Measurements from ENCODE around the gene CYP27C1.
"Not testable (repeated sequence)": the region's sequence is repeated elsewhere in the genome, so short reads cannot be mapped to it uniquely, and the experiment has no call there.

Gene CYP27C1

GRCh38 chr2:127169066-127169660 lies 50.9 kb downstream of the CYP27C1 start:
- DNase-seq = no peak

DNA sequence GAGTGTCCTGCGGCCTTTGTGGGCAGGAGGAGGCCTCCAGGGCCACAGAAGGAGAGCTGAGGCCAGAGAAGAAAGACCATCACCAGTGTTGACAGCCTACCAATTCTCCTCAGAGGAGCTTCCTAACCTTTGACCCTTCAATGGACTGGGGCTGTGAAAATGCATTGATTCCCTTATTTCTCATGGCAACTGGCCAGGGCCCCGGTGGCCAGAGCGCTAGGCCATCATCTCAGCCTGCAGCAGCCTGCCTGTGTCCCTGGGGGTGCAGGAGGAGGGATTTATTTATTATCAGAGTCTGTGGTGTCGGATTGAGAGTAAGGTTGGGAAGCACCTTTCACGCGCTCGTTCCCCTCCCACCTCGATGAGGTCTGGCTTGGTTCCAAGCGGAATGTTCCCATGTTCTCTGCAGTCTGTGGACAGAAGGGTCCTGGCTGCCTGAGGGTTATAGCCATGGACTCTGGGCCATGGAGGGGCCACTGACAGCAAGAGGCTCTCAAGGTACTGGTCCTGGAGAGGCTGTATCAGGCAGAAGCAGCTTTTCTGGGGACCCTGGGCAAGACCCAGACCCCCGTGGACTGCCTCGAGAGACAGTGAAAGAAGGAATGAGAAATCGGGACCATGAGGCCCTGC lies 53.8 kb downstream of the CYP27C1 start:
- no peak for DNase-seq

GRCh38 chr2:127165539-127165935 lies 54.6 kb downstream of the CYP27C1 start:
- DNase-seq = no peak

- DNase-seq = no peak
Measured at GRCh38 chr2:127164761-127165538, 55.1 kb downstream of the CYP27C1 start.

DNA sequence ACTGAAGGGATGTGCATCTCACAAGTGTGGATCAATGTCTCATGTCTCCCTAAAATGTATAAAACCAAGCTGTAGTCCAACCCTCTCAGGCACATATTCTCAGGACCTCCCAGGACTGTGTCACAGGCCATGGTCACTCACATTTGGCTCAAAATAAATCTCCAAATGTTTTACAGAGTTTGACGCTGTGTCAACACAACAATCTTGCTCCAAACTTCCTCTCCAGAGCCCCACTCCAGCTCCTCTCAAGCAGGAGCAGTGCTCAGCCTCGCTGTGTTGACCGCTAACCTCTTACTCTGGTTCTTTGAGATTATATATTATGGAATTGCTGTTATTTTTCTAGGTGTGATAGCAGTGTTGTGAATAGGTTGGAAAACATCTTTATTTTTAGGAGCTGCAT lies 56.2 kb downstream of the CYP27C1 start:
- DNase-seq = no peak

GRCh38 chr2:127163090-127163406 lies 57.1 kb downstream of the CYP27C1 start:
- DNase-seq = not testable (repeated sequence)

GRCh38 chr2:127162261-127163089 lies 57.6 kb downstream of the CYP27C1 start:
- no peak for DNase-seq

DNA sequence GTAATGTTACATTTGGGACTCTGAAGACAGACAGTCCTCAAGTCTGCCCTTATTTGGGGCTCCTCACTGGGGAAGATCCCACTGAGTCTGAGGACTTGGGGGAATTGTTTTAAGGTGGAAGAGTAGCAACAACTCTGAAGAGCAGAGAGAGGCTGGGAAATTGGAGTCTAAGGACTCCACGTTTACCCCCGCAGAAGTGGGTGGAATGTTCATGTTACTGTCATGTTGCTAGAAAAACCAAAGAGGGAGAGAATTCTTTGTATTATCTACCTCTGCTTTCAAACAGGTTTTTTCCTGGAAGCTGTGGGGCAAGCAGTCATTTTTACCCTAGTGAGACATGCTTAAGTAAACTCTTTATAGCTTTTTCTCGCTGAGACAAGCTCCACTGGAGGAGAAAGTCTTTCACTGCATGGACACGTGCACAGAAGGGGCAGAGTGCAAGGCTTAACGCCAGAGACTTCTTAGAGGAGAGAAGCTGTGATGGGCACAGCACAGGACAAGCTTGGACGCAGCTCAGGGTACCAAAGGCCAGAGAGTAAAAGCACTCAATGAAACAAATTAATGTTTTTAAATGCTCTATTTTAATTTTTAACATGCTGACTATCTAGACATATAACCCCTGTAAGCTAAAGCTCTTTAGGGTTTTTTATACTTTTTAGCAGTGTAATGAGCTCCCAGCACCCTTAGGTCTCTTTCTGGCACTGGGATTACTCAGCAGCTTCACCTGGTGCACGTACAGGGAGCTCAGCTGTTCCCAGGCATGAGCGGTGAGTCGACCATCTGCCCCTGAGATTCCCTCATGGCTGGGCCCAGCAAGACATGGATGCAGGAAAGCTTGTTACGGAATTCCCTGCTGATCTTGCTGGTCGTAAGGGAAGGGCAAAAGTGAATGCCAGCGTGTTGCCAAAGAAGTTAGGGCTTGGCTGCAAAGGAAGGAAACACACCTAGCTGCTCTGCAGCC lies 58.6 kb downstream of the CYP27C1 start:
- no peak for DNase-seq

- no peak for DNase-seq
Measured at GRCh38 chr2:127160676-127161075, 59.4 kb downstream of the CYP27C1 start.

DNA sequence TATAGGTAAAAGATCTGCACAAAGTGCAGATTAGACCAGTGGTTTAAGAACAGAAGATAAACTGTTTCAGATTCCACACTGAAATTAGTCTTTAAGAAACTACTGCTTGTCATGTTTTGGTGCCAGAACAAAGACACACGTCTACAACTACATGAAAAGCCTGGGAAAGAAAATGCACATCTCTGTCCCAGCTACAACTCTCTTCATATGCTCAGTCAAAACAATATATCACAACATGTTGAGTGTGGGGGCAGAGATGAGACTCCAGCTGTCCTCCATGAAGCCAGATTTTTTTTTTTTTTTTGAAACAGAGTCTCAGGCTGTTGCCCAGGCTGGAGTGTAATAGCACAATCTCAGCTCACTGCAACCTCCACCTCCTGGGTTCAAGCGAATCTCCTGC lies 60.6 kb downstream of the CYP27C1 start:
- DNase-seq = no peak

- DNase-seq = no peak
Measured at GRCh38 chr2:127158614-127159290, 61.3 kb downstream of the CYP27C1 start.

DNA sequence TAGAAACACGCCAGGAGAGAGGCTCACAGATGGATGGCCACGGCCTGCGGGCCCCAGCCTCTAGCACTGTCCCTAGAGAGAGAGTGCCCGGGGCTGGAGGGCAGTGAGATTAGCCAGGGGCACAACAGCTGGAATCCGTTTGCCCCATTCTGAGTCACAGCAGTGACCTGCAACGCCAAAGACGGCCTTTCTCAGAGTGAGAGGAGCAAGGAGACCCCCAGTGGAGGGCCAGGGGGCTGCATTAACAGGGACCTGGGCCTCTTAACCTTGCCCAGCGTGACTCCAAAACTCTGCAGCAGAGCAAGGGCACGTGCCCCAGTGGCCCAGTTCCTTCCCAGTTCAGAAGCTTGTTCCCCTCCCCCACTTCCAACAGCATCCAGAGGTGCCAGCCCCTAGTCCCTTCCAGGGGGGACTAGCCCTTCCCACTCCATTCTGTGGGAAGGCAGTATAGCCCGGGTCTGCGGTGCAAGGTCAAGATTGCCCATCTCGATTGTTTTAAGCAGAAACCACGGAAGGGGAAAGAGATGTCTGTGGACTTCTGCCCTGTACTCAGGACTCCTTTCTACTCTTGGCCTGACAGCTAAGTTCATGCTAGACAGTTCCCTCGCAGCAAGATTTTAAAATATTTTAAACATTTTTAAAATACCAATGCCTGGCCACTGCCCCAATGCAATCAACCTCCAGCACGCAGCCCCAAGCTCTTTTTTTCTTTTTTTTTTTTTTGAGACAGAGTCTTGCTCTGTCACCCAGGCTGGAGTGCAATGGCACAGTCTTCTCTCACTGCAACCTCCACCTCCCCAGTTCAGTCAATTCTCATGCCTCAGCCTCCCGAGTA lies 62.2 kb downstream of the CYP27C1 start:
- no peak for DNase-seq

DNA sequence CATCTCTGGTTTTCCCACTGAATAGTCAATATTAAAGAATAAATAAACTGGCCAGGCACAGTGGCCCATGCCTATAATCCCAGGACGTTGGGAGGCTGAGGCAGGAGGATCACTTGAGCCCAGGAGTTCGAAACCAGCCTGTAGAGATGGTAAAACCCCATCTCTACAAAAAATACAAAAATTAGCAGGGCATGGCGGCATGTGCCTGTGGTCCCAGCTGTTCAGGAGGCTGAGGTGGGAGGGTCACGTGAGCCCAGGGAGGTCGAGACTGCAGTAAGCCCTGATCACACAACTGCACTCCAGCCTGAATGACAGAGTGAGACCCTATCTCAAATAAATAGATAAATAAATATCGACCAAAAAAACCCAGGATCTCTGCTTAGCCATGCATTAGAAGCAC lies 63.0 kb downstream of the CYP27C1 start:
- no peak for DNase-seq

DNA sequence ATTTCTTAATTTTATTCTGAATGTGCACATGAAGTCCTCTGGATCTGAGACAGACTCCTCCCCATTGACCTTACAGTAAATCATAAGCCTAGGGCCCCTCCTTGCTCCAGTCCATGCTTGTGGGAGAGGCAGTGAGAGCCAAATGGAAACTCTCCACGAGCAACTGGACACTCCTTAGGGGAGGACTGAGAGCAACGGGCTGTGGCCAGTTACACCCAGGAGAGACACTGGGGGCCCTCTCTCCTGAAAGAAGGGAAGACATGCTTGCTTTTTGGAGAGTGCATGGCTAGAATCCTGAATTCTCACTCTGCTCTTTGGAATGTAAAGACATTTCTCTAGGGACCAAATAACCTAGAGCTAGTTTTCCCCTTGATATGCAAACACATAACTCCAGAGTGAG lies 64.2 kb downstream of the CYP27C1 start:
- DNase-seq = no peak

- no peak for DNase-seq
Measured at GRCh38 chr2:127155028-127155581, 65.0 kb downstream of the CYP27C1 start.

DNA sequence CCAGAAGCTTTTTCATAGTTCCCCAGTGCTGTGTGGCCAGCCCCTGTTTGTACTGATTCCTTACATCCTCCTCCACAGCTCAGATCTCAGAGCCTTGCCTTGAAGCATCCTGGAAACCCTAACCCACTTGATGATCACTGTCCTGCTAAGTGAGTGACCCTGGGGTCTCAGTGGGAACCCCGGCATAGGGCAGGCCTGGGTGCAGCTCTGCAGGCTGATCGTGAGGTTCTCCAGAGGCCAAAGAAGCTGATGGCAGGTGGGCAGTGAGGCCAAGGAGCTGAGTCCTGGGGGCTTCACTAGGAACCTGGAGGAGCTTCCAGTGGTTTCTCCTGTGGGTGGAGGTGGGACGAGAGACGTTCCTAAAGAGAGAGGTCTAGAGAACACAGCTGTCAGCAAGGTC lies 65.7 kb downstream of the CYP27C1 start:
- no peak for DNase-seq

DNA sequence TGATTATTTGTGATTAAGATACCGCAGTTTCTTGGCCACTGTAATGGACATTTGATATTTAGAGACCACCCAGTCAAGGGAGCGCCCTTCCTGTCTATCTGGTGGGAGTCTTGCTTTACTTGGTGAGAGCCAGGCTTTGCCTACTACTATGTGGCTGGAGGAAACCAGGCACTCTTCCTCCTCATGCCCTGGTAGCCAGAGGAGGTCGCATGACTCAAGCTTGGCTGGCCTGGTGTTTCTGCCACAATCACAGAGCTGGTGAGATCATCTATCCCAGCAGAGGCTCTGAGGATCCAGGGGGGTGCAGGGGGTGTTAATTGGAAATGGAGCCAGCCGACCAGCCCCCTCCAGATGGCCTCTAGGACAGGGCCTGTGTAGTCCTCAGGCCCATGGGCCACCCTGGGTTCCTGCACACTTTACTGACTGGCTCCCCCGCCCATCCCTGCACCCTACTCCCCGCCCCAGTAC lies 66.4 kb downstream of the CYP27C1 start:
- DNase-seq = no peak

DNA sequence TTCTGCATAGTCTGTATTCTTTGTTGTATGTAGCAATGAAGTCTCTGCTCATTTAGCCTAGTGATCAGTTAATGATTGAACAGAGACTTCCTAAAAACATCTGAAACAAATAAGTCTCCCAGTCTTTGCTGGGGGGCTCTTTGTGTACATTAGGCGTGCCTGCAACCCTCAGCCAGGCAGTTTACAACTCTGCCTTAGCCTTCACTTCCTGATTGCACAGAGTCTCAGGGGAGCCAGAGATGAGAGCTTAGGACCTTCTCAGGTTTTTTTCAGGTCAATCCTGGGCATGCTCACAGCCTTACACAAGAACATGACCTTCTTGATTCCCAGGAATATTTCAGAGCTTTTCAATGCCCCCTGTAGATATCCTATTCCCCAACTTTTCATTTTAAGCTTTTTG lies 69.1 kb downstream of the CYP27C1 start:
- no peak for DNase-seq

- no peak for DNase-seq
Measured at GRCh38 chr2:127149384-127149783, 70.7 kb downstream of the CYP27C1 start.

DNA sequence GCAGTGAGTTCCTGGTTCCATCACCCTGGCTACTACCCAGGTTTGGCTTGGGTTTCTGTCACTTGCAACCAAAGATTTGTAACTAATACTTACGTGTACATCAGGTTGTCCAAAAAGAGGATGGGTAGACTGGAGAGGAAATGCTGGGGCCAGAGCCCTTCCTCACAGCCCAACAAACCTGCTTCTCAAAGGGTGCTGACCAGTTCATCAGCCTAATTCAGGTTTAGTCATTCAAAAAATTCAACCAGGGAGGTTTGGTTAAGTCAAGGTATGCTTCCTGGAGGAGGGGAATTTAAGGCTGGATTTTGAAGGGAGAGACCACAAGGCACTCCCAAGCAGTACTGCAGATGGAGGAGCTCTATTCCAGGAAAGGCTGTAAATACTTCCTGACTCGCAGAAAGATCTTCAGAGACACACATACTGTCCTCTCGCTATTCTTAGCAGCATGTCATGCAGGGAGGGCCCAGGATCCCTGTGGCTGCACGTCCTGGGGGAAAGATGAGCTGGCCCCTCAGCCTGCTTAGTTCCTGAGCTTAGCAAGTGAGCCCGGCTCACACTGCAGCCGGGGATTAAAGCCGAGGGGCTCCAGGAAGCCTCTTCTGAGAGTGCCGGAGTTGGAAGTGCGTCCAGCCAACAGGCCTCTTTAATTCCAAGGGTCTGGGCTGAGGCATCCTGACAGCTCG lies 73.1 kb downstream of the CYP27C1 start:
- no peak for DNase-seq
